Stimulated activated CD4-positive, alpha-beta T cell treated with anti-CD3 and anti-CD28 coated beads, Interleukin-2, amount 100 ng/mL, for 4 hours (primary cell): ENCODE data around the gene MGST2.
A peak's percentile ranks its signal among the peaks of the same experiment; 100 is the strongest.

Experiments
- DNase-seq: peaks from one replicate; pipeline ENCODE4 v3.0.0-alpha.2; 2020; ENCODE audit warnings: low read depth

Gene MGST2

GRCh38 chr4:139643042-139643895 lies 22.4 kb upstream of the MGST2 start:
- no peak for DNase-seq

- DNase-seq = no peak
Observed at GRCh38 chr4:139645458-139645857, 20.2 kb upstream of the MGST2 start.

GRCh38 chr4:139647184-139647583 lies 18.4 kb upstream of the MGST2 start:
- DNase-seq = no peak

- DNase-seq = no peak
Observed at GRCh38 chr4:139647952-139648351, 17.7 kb upstream of the MGST2 start.

- peak; percentile 49 for DNase-seq
Observed at GRCh38 chr4:139651282-139652194, 14.1 kb upstream of the MGST2 start.

- no peak for DNase-seq
Observed at GRCh38 chr4:139654516-139654915, 11.1 kb upstream of the MGST2 start.

GRCh38 chr4:139655116-139655515 lies 10.5 kb upstream of the MGST2 start:
- DNase-seq = no peak

- peak; percentile 29 for DNase-seq
Observed at GRCh38 chr4:139656614-139657486, 8.8 kb upstream of the MGST2 start.

GRCh38 chr4:139658185-139658584 lies 7.4 kb upstream of the MGST2 start:
- DNase-seq = no peak

GRCh38 chr4:139658586-139659382 lies 6.8 kb upstream of the MGST2 start:
- DNase-seq = no peak

- DNase-seq = no peak
Observed at GRCh38 chr4:139659735-139660424, 5.7 kb upstream of the MGST2 start.

GRCh38 chr4:139660568-139661043 lies 5.0 kb upstream of the MGST2 start:
- DNase-seq = no peak

- DNase-seq = no peak
Observed at GRCh38 chr4:139663561-139664138, 2.0 kb upstream of the MGST2 start.

GRCh38 chr4:139664442-139664841 lies 1.2 kb upstream of the MGST2 start:
- DNase-seq = no peak

- DNase-seq = no peak
Observed at GRCh38 chr4:139665079-139665689, 435 bp upstream of the MGST2 start.

- DNase-seq = no peak
Observed at GRCh38 chr4:139666735-139667281, 1.2 kb downstream of the MGST2 start.

GRCh38 chr4:139668036-139668435 lies 2.4 kb downstream of the MGST2 start:
- no peak for DNase-seq

GRCh38 chr4:139668658-139669201 lies 3.1 kb downstream of the MGST2 start:
- DNase-seq = no peak

- DNase-seq = no peak
Observed at GRCh38 chr4:139669335-139669734, 3.7 kb downstream of the MGST2 start.
